Activated CD8-positive, alpha-beta memory T cell treated with anti-CD3 and anti-CD28 coated beads, Interleukin-2, amount 10 ng/mL, durations not matched to agents 7 days and 5 days (primary cell): ENCODE results near the gene HEBP1. TPM values are rescaled to one million over a fixed set of nuclear protein-coding genes. Genes with fewer than 3 reads are reported as not detected.

Source experiments
- ATAC-seq: fragments of 150-1000 bp; cut with Tn5 transposase; one replicate; pipeline ENCODE4 v1.10.0; 2021; ENCODE audit warnings: moderate library complexity
- CTCF ChIA-PET: fragments of 350-600 bp; sonication (Branson Sonifier 250); formaldehyde crosslinking; loops from one replicate; lab custom pipeline; 2021; ENCODE audit warnings: antibody characterized with exemption; lab: Charles Lee
- DNase-seq: peaks from one replicate; pipeline ENCODE4 v3.0.0-alpha.2; 2020
- H3K27ac Mint-ChIP-seq: one replicate; pipeline ENCODE4 v1.8.0; 2021; ENCODE audit warnings: mild to moderate bottlenecking, mixed read lengths
- H3K27me3 Mint-ChIP-seq: one replicate; pipeline ENCODE4 v1.8.0; 2021; ENCODE audit warnings: mixed read lengths
- H3K36me3 Mint-ChIP-seq: one replicate; pipeline ENCODE4 v1.8.0; 2021; ENCODE audit warnings: mild to moderate bottlenecking, mixed read lengths
- H3K4me1 Mint-ChIP-seq: one replicate; pipeline ENCODE4 v1.8.0; 2021; ENCODE audit warnings: mixed read lengths
- H3K4me3 Mint-ChIP-seq: one replicate; pipeline ENCODE4 v1.8.0; 2021; ENCODE audit warnings: mild to moderate bottlenecking, moderate library complexity, mixed read lengths
- H3K9me3 Mint-ChIP-seq: one replicate; pipeline ENCODE4 v1.8.0; 2022; ENCODE audit warnings: low read depth, mixed read lengths
- total RNA-seq, 2 experiments: library from RNA; stranded (reverse); gene quantifications; one replicate each; pipeline ENCODE4 v1.2.3, GENCODE V29; 2021

Gene HEBP1
- total RNA-seq, 2 experiments from 2014 or later = 8.9 to 9.7 TPM

- no peak for DNase-seq
- H3K9me3 Mint-ChIP-seq = no peaks in the 10 kb centered on the region
- CTCF ChIA-PET = no interaction called here
- H3K27ac Mint-ChIP-seq = no peak overlapping the region
- no peak overlapping the region for H3K4me3 Mint-ChIP-seq
- peaks cover 8% of the 10 kb centered on the region for H3K27me3 Mint-ChIP-seq
- no peaks in the 10 kb centered on the region for H3K4me1 Mint-ChIP-seq
- no peak for ATAC-seq
- H3K36me3 Mint-ChIP-seq = no peaks in the 10 kb centered on the region
Measured at GRCh38 chr12:12951504-12951903, 48.6 kb downstream of the HEBP1 start.

GRCh38 chr12:12947902-12948301, 52.2 kb downstream of the HEBP1 start:
- Mint-ChIP-seq H3K4me1 (no peaks in the 10 kb centered on the region), H3K27me3 (peaks cover 23% of the 10 kb centered on the region), H3K36me3 (no peaks in the 10 kb centered on the region), H3K4me3 (no peak overlapping the region), H3K27ac (no peak overlapping the region), H3K9me3 (no peaks in the 10 kb centered on the region)
- CTCF ChIA-PET = no interaction called here
- ATAC-seq (no peak), DNase-seq (no peak)

GRCh38 chr12:12946686-12947355, 53.2 kb downstream of the HEBP1 start:
- H3K36me3 Mint-ChIP-seq = no peaks in the 10 kb centered on the region
- H3K4me3 Mint-ChIP-seq = no peak overlapping the region
- DNase-seq (no peak), ATAC-seq (no peak)
- H3K4me1 Mint-ChIP-seq = no peaks in the 10 kb centered on the region
- CTCF ChIA-PET = no interaction called here
- H3K27ac Mint-ChIP-seq = no peak overlapping the region
- H3K27me3 Mint-ChIP-seq = peaks cover 20% of the 10 kb centered on the region
- H3K9me3 Mint-ChIP-seq = no peaks in the 10 kb centered on the region

- no peaks in the 10 kb centered on the region for H3K36me3 Mint-ChIP-seq
- H3K27me3 Mint-ChIP-seq = peaks cover 19% of the 10 kb centered on the region
- DNase-seq (no peak), ATAC-seq (no peak)
- no peaks in the 10 kb centered on the region for H3K9me3 Mint-ChIP-seq
- CTCF ChIA-PET = no interaction called here
- H3K27ac Mint-ChIP-seq = no peak overlapping the region
- no peak overlapping the region for H3K4me3 Mint-ChIP-seq
- H3K4me1 Mint-ChIP-seq = no peaks in the 10 kb centered on the region
Measured at GRCh38 chr12:12945591-12945990, 54.5 kb downstream of the HEBP1 start.

GRCh38 chr12:12943586-12944260, 56.3 kb downstream of the HEBP1 start:
- H3K4me1 Mint-ChIP-seq = no peaks in the 10 kb centered on the region
- no peaks in the 10 kb centered on the region for H3K36me3 Mint-ChIP-seq
- ATAC-seq (no peak), DNase-seq (no peak)
- CTCF ChIA-PET = interaction anchor here (0.6 to 1.1 kb wide), 2 partner anchors 9 to 27 kb away, joined by 3 read pairs; no protein-coding TSS in a partner anchor
- H3K4me3 Mint-ChIP-seq = no peak overlapping the region
- no peaks in the 10 kb centered on the region for H3K9me3 Mint-ChIP-seq
- H3K27ac Mint-ChIP-seq = no peak overlapping the region
- H3K27me3 Mint-ChIP-seq = peaks cover 18% of the 10 kb centered on the region

GRCh38 chr12:12941450-12942350, 58.4 kb downstream of the HEBP1 start:
- no peaks in the 10 kb centered on the region for H3K4me1 Mint-ChIP-seq
- DNase-seq = no peak
- H3K36me3 Mint-ChIP-seq = no peaks in the 10 kb centered on the region
- peaks cover 20% of the 10 kb centered on the region for H3K27me3 Mint-ChIP-seq
- ATAC-seq = no peak
- no peaks in the 10 kb centered on the region for H3K9me3 Mint-ChIP-seq
- no peak overlapping the region for H3K27ac Mint-ChIP-seq
- CTCF ChIA-PET = no interaction called here
- no peak overlapping the region for H3K4me3 Mint-ChIP-seq

GRCh38 chr12:12939888-12940287, 60.2 kb downstream of the HEBP1 start:
- DNase-seq (no peak), ATAC-seq (no peak)
- Mint-ChIP-seq H3K4me1 (no peaks in the 10 kb centered on the region), H3K27me3 (peaks cover 10% of the 10 kb centered on the region), H3K36me3 (no peaks in the 10 kb centered on the region), H3K9me3 (no peaks in the 10 kb centered on the region), H3K4me3 (no peak overlapping the region), H3K27ac (no peak overlapping the region)
- CTCF ChIA-PET = interaction anchor here (0.6 kb wide), 1 partner anchor 25 kb away, joined by 3 read pairs; no protein-coding TSS in a partner anchor

- Mint-ChIP-seq H3K27ac (no peak overlapping the region), H3K4me1 (no peaks in the 10 kb centered on the region), H3K27me3 (peaks cover 19% of the 10 kb centered on the region), H3K9me3 (no peaks in the 10 kb centered on the region), H3K36me3 (no peaks in the 10 kb centered on the region), H3K4me3 (no peak overlapping the region)
- no peak for DNase-seq
- ATAC-seq = no peak
- CTCF ChIA-PET = no interaction called here
Measured at GRCh38 chr12:12938541-12938940, 61.5 kb downstream of the HEBP1 start.

- Mint-ChIP-seq H3K4me3 (no peak overlapping the region), H3K27me3 (peaks cover 17% of the 10 kb centered on the region), H3K27ac (no peak overlapping the region), H3K4me1 (no peaks in the 10 kb centered on the region), H3K9me3 (no peaks in the 10 kb centered on the region), H3K36me3 (no peaks in the 10 kb centered on the region)
- CTCF ChIA-PET = no interaction called here
- DNase-seq = no peak
- no peak for ATAC-seq
Measured at GRCh38 chr12:12936983-12937491, 63.0 kb downstream of the HEBP1 start.

- no peak for DNase-seq
- no peak overlapping the region for H3K27ac Mint-ChIP-seq
- H3K36me3 Mint-ChIP-seq = peaks cover 1% of the 10 kb centered on the region
- peaks cover 15% of the 10 kb centered on the region for H3K27me3 Mint-ChIP-seq
- H3K9me3 Mint-ChIP-seq = no peaks in the 10 kb centered on the region
- ATAC-seq = no peak
- no peaks in the 10 kb centered on the region for H3K4me1 Mint-ChIP-seq
- H3K4me3 Mint-ChIP-seq = no peak overlapping the region
- CTCF ChIA-PET = no interaction called here
Measured at GRCh38 chr12:12934556-12934955, 65.5 kb downstream of the HEBP1 start.

GRCh38 chr12:12933742-12934141, 66.3 kb downstream of the HEBP1 start:
- H3K4me1 Mint-ChIP-seq = no peaks in the 10 kb centered on the region
- no peak overlapping the region for H3K4me3 Mint-ChIP-seq
- no peaks in the 10 kb centered on the region for H3K9me3 Mint-ChIP-seq
- CTCF ChIA-PET = no interaction called here
- H3K27ac Mint-ChIP-seq = no peak overlapping the region
- no peak for ATAC-seq
- no peak for DNase-seq
- H3K27me3 Mint-ChIP-seq = peaks cover 14% of the 10 kb centered on the region
- H3K36me3 Mint-ChIP-seq = peaks cover 1% of the 10 kb centered on the region

GRCh38 chr12:12930633-12931219, 69.3 kb downstream of the HEBP1 start:
- no peak for DNase-seq

GRCh38 chr12:12929696-12930095, 70.4 kb downstream of the HEBP1 start:
- CTCF ChIA-PET = no interaction called here
- DNase-seq (no peak), ATAC-seq (no peak)
- no peak overlapping the region for H3K27ac Mint-ChIP-seq
- H3K4me1 Mint-ChIP-seq = no peaks in the 10 kb centered on the region
- H3K36me3 Mint-ChIP-seq = peaks cover 1% of the 10 kb centered on the region
- no peaks in the 10 kb centered on the region for H3K9me3 Mint-ChIP-seq
- no peak overlapping the region for H3K4me3 Mint-ChIP-seq
- H3K27me3 Mint-ChIP-seq = peaks cover 16% of the 10 kb centered on the region

More at GRCh38 chr12:12930633-12931219, 69.3 kb downstream of the HEBP1 start:
- Mint-ChIP-seq H3K27ac (no peak overlapping the region), H3K9me3 (no peaks in the 10 kb centered on the region), H3K4me1 (no peaks in the 10 kb centered on the region), H3K36me3 (peaks cover 1% of the 10 kb centered on the region), H3K27me3 (peaks cover 16% of the 10 kb centered on the region), H3K4me3 (no peak overlapping the region)
- no peak for ATAC-seq
- CTCF ChIA-PET = interaction anchor here (1.1 kb wide), 1 partner anchor 14 kb away, joined by 3 read pairs; no protein-coding TSS in a partner anchor
